Esophagus muscularis mucosa (tissue), 4 donors: ENCODE measurements around the gene KCNJ16. TPM values are rescaled to one million over a fixed set of nuclear protein-coding genes. Genes with fewer than 3 reads are reported as not detected.

Source experiments
- DNase-seq: peaks from one replicate; pipeline ENCODE4 v3.0.0-alpha.2; 2017; ENCODE audit errors: extremely low spot score
- H3K27ac ChIP-seq, 4 donors: fragments of 200-600 bp; sonication (generic); replicated peaks in 1 of 4; 1 replicate in 3 of 4; 2 replicates in 1 of 4; pipeline ENCODE4 v1.5.1; 2016 to 2019; ENCODE audit warnings: mild to moderate bottlenecking in 1 of 4
- H3K27me3 ChIP-seq, 4 donors: fragments of 200-600 bp; sonication (generic); one replicate each; pipeline versions ENCODE4 v1.5.1 to v1.6.0; 2016 to 2019
- H3K36me3 ChIP-seq, 4 donors: fragments of 200-600 bp; sonication (generic); one replicate each; pipeline ENCODE4 v1.5.1; 2016 to 2019
- H3K4me1 ChIP-seq, 4 donors: fragments of 200-600 bp; sonication (generic); one replicate each; pipeline ENCODE4 v1.5.1; 2016 to 2019
- H3K4me3 ChIP-seq, 4 donors: fragments of 200-600 bp; sonication (generic); 1 replicate in 2 of 4; 2 replicates in 2 of 4; pipeline ENCODE4 v1.5.1; 2016 to 2019; ENCODE audit warnings: mild to moderate bottlenecking in 4 of 4, moderate library complexity in 1 of 4
- H3K9me3 ChIP-seq, 4 donors: fragments of 200-600 bp; sonication (generic); 1 replicate in 3 of 4; 2 replicates in 1 of 4; pipeline ENCODE4 v1.5.1; 2016 to 2019
- CTCF ChIP-seq, 3 experiments: fragments of 200-600 bp in 2 of 3; fragments of 450-650 bp in 1 of 3; sonication (generic) in 2 of 3; IDR thresholded peaks; one replicate each; pipeline ENCODE4 v1.5.1; 2017 to 2019; ENCODE audit warnings: antibody characterized with exemption in 3 of 3, mild to moderate bottlenecking in 2 of 3, moderate library complexity in 1 of 3
- EP300 ChIP-seq: sonication (generic); formaldehyde crosslinking; IDR thresholded peaks from one replicate; pipeline ENCODE4 v1.6.1; 2017; ENCODE audit warnings: antibody characterized with exemption
- POLR2A ChIP-seq: fragments of 450-650 bp; IDR thresholded peaks from one replicate; pipeline ENCODE4 v1.6.1; 2017; ENCODE audit warnings: antibody characterized with exemption, moderate library complexity, mild to moderate bottlenecking, low read depth
- POLR2AphosphoS5 ChIP-seq, 2 donors: sonication (generic); formaldehyde crosslinking; IDR thresholded peaks; one replicate each; pipeline ENCODE4 v1.6.1; 2017; ENCODE audit warnings: antibody characterized with exemption in 2 of 2
- WGBS: methylation state at CpG from one replicate; pipeline ENCODE4 v1.1.5; 2018; 5-methylcytosine and 5-hydroxymethylcytosine counted together
- intact Hi-C: fragments of 100-400 bp; cut with DNase I; formaldehyde crosslinking; loops from one replicate; pipeline ENCODE4 v1.15.1; 2023
- total RNA-seq, 4 donors: library from RNA; depleted of rRNA; stranded (reverse); fragments of >200 nt; gene quantifications; one replicate each; pipeline versions ENCODE4 v1.1.0 to v1.2.1, GENCODE V29; 2016

The KCNJ16 gene
- total RNA-seq, 4 donors from 2014 or later, result 0.78 to 0.86 (median 0.83) TPM; not detected in 1

DNA sequence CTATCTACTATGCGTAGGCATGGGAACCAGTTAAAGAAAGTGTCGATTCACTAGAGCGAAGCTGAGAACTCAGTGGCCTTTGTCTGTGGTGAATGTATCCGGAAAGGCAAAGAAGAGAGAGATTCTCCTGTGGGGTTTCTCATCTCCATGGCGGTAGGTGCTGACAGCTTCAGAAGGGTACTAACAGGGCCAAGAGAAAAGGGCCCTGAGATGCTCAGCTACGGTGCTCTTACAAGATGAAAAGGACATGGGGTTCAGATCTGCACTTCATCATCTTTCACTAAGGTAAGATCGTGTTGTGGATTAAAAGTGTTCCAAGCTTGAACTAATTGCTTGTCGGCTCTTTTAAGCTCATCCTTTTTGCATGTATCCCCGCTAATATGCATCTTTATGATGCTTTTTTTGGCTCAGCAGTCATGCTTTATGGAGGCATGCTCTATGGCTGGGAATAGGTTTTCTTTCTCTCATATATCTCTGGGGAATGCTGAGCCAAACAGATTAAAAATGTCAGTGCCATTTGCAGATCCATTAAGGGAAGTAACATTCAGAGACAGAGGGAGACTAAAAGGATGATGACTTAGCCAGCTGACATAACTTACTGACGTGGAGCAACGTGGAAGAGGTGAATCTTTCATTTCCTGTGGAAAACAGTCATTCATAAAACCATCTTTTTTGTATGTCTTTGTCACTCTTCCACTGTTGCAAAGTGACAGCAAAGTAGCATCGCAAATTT, 29.9 kb downstream of the KCNJ16 start:
- no peak for TF ChIP-seq POLR2A
- no peak for TF ChIP-seq EP300
- no peak for TF ChIP-seq POLR2AphosphoS5 (IDR thresholded peaks at IDR 0.05)
- no peak for TF ChIP-seq CTCF (IDR thresholded peaks at IDR 0.05)
- Histone ChIP-seq H3K27ac (no peak overlapping the region), H3K9me3 (no peaks in the 10 kb centered on the region), H3K27me3 (no peaks in the 10 kb centered on the region), H3K4me3 (no peak overlapping the region), H3K4me1 (peaks cover 9 to 37% (median 14%) of the 10 kb centered on the region in 4 donors), H3K36me3 (no peaks in the 10 kb centered on the region)
- intact Hi-C loops, result no loop called here
- WGBS, result 62% methylated on average over 12 of the region's 12 CpGs
- no peak for DNase-seq

DNA sequence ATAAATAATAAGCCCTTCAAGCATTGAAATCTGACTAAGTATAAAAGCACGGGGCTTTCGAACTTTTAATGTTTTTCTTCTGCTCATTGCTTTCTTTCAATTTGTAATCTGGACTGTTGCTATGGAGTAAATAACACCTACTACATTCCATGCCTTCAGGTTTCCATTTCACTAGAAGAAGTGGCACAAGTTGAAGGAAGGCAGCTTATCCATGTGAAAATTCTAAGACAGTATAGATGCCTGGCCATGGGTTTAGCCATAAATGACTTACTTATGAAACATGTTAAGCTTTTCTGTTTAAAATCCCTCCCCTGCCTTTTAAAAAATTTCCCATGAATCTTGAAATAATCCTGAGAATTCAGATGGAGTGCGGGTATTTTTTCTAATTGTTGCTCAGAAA, 30.6 kb downstream of the KCNJ16 start:
- Histone ChIP-seq H3K9me3 (no peaks in the 10 kb centered on the region), H3K4me3 (no peak overlapping the region), H3K4me1 (peaks cover 9 to 43% (median 17%) of the 10 kb centered on the region in 4 donors), H3K27me3 (no peaks in the 10 kb centered on the region), H3K36me3 (no peaks in the 10 kb centered on the region), H3K27ac (no peak overlapping the region)
- DNase-seq, result no peak
- intact Hi-C loops, result no loop called here
- WGBS, result 75% methylated on average over 3 of the region's 3 CpGs
- TF ChIP-seq POLR2AphosphoS5 (IDR thresholded peaks at IDR 0.05) (no peak), POLR2A (no peak), CTCF (IDR thresholded peaks at IDR 0.05) (no peak), EP300 (no peak)

DNA sequence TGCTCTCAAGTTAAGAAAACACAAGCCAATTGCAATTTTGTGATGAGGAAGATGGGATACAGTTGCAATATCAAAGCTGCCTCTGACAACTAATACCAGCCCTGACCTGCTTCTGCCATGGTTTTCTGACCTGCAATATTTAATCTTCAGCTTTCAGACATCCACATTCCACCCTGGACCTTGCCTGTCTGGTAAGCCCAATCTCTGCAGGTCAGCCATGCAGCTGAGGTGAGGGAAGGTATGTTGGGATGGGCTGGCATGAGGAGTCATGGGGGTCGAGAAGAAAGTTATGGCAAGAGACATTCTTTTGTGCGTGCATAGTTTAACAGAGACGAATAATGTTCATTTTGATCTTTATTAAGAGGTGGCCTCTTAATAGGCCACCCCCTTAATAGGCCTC, 31.5 kb downstream of the KCNJ16 start:
- no peaks in the 10 kb centered on the region for H3K36me3 ChIP-seq
- 87% methylated on average over 3 of the region's 3 CpGs for WGBS
- intact Hi-C loops, result no loop called here
- no peak for TF ChIP-seq EP300
- no peak for TF ChIP-seq POLR2AphosphoS5 (IDR thresholded peaks at IDR 0.05)
- TF ChIP-seq CTCF (IDR thresholded peaks at IDR 0.05), result no peak
- no peak for TF ChIP-seq POLR2A
- no peaks in the 10 kb centered on the region for H3K9me3 ChIP-seq
- H3K27me3 ChIP-seq, result no peaks in the 10 kb centered on the region
- peaks cover 9 to 46% (median 20%) of the 10 kb centered on the region in 4 donors for H3K4me1 ChIP-seq
- no peak for DNase-seq
- no peak overlapping the region for H3K4me3 ChIP-seq
- no peak overlapping the region for H3K27ac ChIP-seq

DNA sequence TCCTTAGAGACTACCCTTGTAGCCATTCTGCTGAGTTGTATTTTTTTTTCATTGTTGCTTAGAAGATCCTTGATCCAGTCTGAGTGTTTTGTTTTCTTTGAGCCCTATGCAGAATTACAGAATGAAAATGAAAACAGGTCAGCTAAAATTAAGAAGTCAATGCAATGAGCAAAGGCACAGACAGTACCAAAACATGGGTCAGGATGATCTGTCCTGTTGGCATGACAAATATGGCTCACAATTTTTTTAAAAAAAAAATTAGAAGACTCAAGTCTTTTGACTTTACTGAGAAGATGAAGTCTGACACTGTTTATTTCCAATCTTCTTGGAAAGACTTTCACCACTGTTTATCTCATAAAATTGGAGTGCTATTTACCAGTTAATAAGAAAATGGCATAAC, 32.4 kb downstream of the KCNJ16 start:
- Histone ChIP-seq H3K27me3 (no peaks in the 10 kb centered on the region), H3K9me3 (no peaks in the 10 kb centered on the region), H3K36me3 (no peaks in the 10 kb centered on the region), H3K4me3 (no peak overlapping the region), H3K27ac (no peak overlapping the region), H3K4me1 (peaks cover 9 to 46% (median 20%) of the 10 kb centered on the region in 4 donors)
- DNase-seq, result no peak
- intact Hi-C loops, result no loop called here
- TF ChIP-seq POLR2AphosphoS5 (IDR thresholded peaks at IDR 0.05), result no peak
- TF ChIP-seq EP300, result no peak
- no peak for TF ChIP-seq CTCF (IDR thresholded peaks at IDR 0.05)
- no peak for TF ChIP-seq POLR2A
